Measurements from ENCODE around the gene CPSF6. TPM values are rescaled to one million over a fixed set of nuclear protein-coding genes. Genes with fewer than 3 reads are reported as not detected.
"Not testable (repeated sequence)": the region's sequence is repeated elsewhere in the genome, so short reads cannot be mapped to it uniquely, and the experiment has no call there.

Gene CPSF6
- 96.1 TPM for polyA plus RNA-seq (2013)

- H3K27me3 ChIP-seq (replicated peaks in 2 of 5; ENCODE audit: control insufficient read depth in 4 of 5, insufficient read depth in 5 of 5, low read length in 4 of 5): no peaks in the 10 kb centered on the region
- H3K36me3 ChIP-seq (ENCODE audit: control insufficient read depth in 4 of 4, insufficient read depth in 4 of 4, low read length in 3 of 4): peaks cover 0 to 4% (median 1%) of the 10 kb centered on the region in 4 experiments
- DNase-seq: peak; percentile 93 to 98 (median 97)
- ChIA-PET CTCF (no interaction called here), POLR2A (interaction anchor here (0.6 kb wide), 2 partner anchors 25 to 1486 kb away, joined by 3 to 5 read pairs; no protein-coding TSS in a partner anchor)
- whole genome bisulfite sequencing (ENCODE audit: insufficient coverage): 0% methylated on average over 58 of the region's 75 CpGs
- peaks cover 13 to 41% (median 30%) of the 10 kb centered on the region in 4 experiments for H3K4me1 ChIP-seq (ENCODE audit: control extremely low read depth in 1 of 4, control insufficient read depth in 4 of 4, insufficient read depth in 4 of 4, low read length in 3 of 4)
- peak within 1 kb of the TSS; percentile 61 to 98 (median 89) for H3K4me3 ChIP-seq (ENCODE audit: control insufficient read depth in 1 of 7, extremely low read depth in 1 of 7, insufficient read depth in 4 of 7, low read depth in 2 of 7, low read length in 6 of 7)
- H3K9me3 ChIP-seq (ENCODE audit: control extremely low read depth in 1 of 5, control insufficient read depth in 4 of 5, insufficient read depth in 2 of 5, low read depth in 1 of 5, low read length in 4 of 5): no peaks in the 10 kb centered on the region
- peak within 1 kb of the TSS; percentile 79 to 95 for H3K27ac ChIP-seq (ENCODE audit: insufficient read depth in 1 of 2, low read depth in 1 of 2, low read length in 2 of 2, poor library complexity in 1 of 2, severe bottlenecking in 2 of 2)
Observed at GRCh38 chr12:69239352-69239921, at the start of gene CPSF6. Gene CPSF6, plus strand, starts transcription at chr12:69239569. Its CDS starts 78 bp downstream, at chr12:69239647.

- peak in 2 of 3 donors; percentile 1 to 4 for DNase-seq
- H3K27me3 ChIP-seq (replicated peaks in 2 of 5; ENCODE audit: control insufficient read depth in 4 of 5, insufficient read depth in 5 of 5, low read length in 4 of 5): no peaks in the 10 kb centered on the region
- H3K4me1 ChIP-seq (ENCODE audit: control extremely low read depth in 1 of 4, control insufficient read depth in 4 of 4, insufficient read depth in 4 of 4, low read length in 3 of 4): no peaks in the 10 kb centered on the region
- no peak overlapping the region for H3K27ac ChIP-seq (ENCODE audit: insufficient read depth in 1 of 2, low read depth in 1 of 2, low read length in 2 of 2, poor library complexity in 1 of 2, severe bottlenecking in 2 of 2)
- ChIA-PET CTCF (no interaction called here), POLR2A (no interaction called here)
- peaks cover 4 to 46% (median 22%) of the 10 kb centered on the region in 5 experiments for H3K9me3 ChIP-seq (ENCODE audit: control extremely low read depth in 1 of 5, control insufficient read depth in 4 of 5, insufficient read depth in 2 of 5, low read depth in 1 of 5, low read length in 4 of 5)
- no CpG with 5 or more reads among the region's 4 CpGs for WGBS (ENCODE audit: insufficient coverage)
- no peak overlapping the region for H3K4me3 ChIP-seq (ENCODE audit: control insufficient read depth in 1 of 7, extremely low read depth in 1 of 7, insufficient read depth in 4 of 7, low read depth in 2 of 7, low read length in 6 of 7)
- no peaks in the 10 kb centered on the region for H3K36me3 ChIP-seq (ENCODE audit: control insufficient read depth in 4 of 4, insufficient read depth in 4 of 4, low read length in 3 of 4)
Observed at GRCh38 chr12:69196302-69197288, 42.8 kb upstream of the CPSF6 start.

GRCh38 chr12:69199976-69200375 is 39.4 kb upstream of the CPSF6 start:
- 100% methylated on average over 1 of the region's 1 CpG for WGBS (ENCODE audit: insufficient coverage)
- H3K27ac ChIP-seq (ENCODE audit: insufficient read depth in 1 of 2, low read depth in 1 of 2, low read length in 2 of 2, poor library complexity in 1 of 2, severe bottlenecking in 2 of 2); H3K4me1 ChIP-seq (ENCODE audit: control extremely low read depth in 1 of 4, control insufficient read depth in 4 of 4, insufficient read depth in 4 of 4, low read length in 3 of 4); H3K4me3 ChIP-seq (ENCODE audit: control insufficient read depth in 1 of 7, extremely low read depth in 1 of 7, insufficient read depth in 4 of 7, low read depth in 2 of 7, low read length in 6 of 7); POLR2A ChIA-PET; H3K36me3 ChIP-seq (ENCODE audit: control insufficient read depth in 4 of 4, insufficient read depth in 4 of 4, low read length in 3 of 4); H3K27me3 ChIP-seq (replicated peaks in 2 of 5; ENCODE audit: control insufficient read depth in 4 of 5, insufficient read depth in 5 of 5, low read length in 4 of 5); CTCF ChIA-PET: not testable (repeated sequence)
- peaks cover 4 to 37% (median 21%) of the 10 kb centered on the region in 5 experiments for H3K9me3 ChIP-seq (ENCODE audit: control extremely low read depth in 1 of 5, control insufficient read depth in 4 of 5, insufficient read depth in 2 of 5, low read depth in 1 of 5, low read length in 4 of 5)
- DNase-seq: peak; percentile 2 to 12 (median 4)

- ChIA-PET CTCF (no interaction called here), POLR2A (no interaction called here)
- no peaks in the 10 kb centered on the region for H3K27me3 ChIP-seq (replicated peaks in 2 of 5; ENCODE audit: control insufficient read depth in 4 of 5, insufficient read depth in 5 of 5, low read length in 4 of 5)
Observed at GRCh38 chr12:69204191-69204590, 35.2 kb upstream of the CPSF6 start.

GRCh38 chr12:69210661-69211060 is 28.7 kb upstream of the CPSF6 start:
- POLR2A ChIA-PET: no interaction called here
- CTCF ChIA-PET: interaction anchor here (1.6 kb wide), 1 partner anchor 34 kb away, joined by 3 read pairs; no protein-coding TSS in a partner anchor
- H3K27ac ChIP-seq (ENCODE audit: insufficient read depth in 1 of 2, low read depth in 1 of 2, low read length in 2 of 2, poor library complexity in 1 of 2, severe bottlenecking in 2 of 2): no peak overlapping the region
- no peak overlapping the region for H3K4me3 ChIP-seq (ENCODE audit: control insufficient read depth in 1 of 7, extremely low read depth in 1 of 7, insufficient read depth in 4 of 7, low read depth in 2 of 7, low read length in 6 of 7)
- 100% methylated on average over 2 of the region's 3 CpGs for WGBS (ENCODE audit: insufficient coverage)
- H3K9me3 ChIP-seq (ENCODE audit: control extremely low read depth in 1 of 5, control insufficient read depth in 4 of 5, insufficient read depth in 2 of 5, low read depth in 1 of 5, low read length in 4 of 5): peaks cover 0 to 4% (median 0%) of the 10 kb centered on the region in 5 experiments
- no peak for DNase-seq
- no peaks in the 10 kb centered on the region for H3K4me1 ChIP-seq (ENCODE audit: control extremely low read depth in 1 of 4, control insufficient read depth in 4 of 4, insufficient read depth in 4 of 4, low read length in 3 of 4)
- H3K27me3 ChIP-seq (replicated peaks in 2 of 5; ENCODE audit: control insufficient read depth in 4 of 5, insufficient read depth in 5 of 5, low read length in 4 of 5): no peaks in the 10 kb centered on the region
- H3K36me3 ChIP-seq (ENCODE audit: control insufficient read depth in 4 of 4, insufficient read depth in 4 of 4, low read length in 3 of 4): no peaks in the 10 kb centered on the region

More at GRCh38 chr12:69204191-69204590, 35.2 kb upstream of the CPSF6 start:
- H3K4me1 ChIP-seq (ENCODE audit: control extremely low read depth in 1 of 4, control insufficient read depth in 4 of 4, insufficient read depth in 4 of 4, low read length in 3 of 4): no peaks in the 10 kb centered on the region
- H3K36me3 ChIP-seq (ENCODE audit: control insufficient read depth in 4 of 4, insufficient read depth in 4 of 4, low read length in 3 of 4): no peaks in the 10 kb centered on the region
- H3K4me3 ChIP-seq (ENCODE audit: control insufficient read depth in 1 of 7, extremely low read depth in 1 of 7, insufficient read depth in 4 of 7, low read depth in 2 of 7, low read length in 6 of 7): no peak overlapping the region
- no peak overlapping the region for H3K27ac ChIP-seq (ENCODE audit: insufficient read depth in 1 of 2, low read depth in 1 of 2, low read length in 2 of 2, poor library complexity in 1 of 2, severe bottlenecking in 2 of 2)
- H3K9me3 ChIP-seq (ENCODE audit: control extremely low read depth in 1 of 5, control insufficient read depth in 4 of 5, insufficient read depth in 2 of 5, low read depth in 1 of 5, low read length in 4 of 5): peaks cover 0 to 24% (median 13%) of the 10 kb centered on the region in 5 experiments
- no peak for DNase-seq
- WGBS (ENCODE audit: insufficient coverage): 90% methylated on average over 4 of the region's 4 CpGs

- Histone ChIP-seq H3K4me3 (ENCODE audit: control insufficient read depth in 1 of 7, extremely low read depth in 1 of 7, insufficient read depth in 4 of 7, low read depth in 2 of 7, low read length in 6 of 7) (no peak overlapping the region), H3K4me1 (ENCODE audit: control extremely low read depth in 1 of 4, control insufficient read depth in 4 of 4, insufficient read depth in 4 of 4, low read length in 3 of 4) (no peaks in the 10 kb centered on the region), H3K36me3 (ENCODE audit: control insufficient read depth in 4 of 4, insufficient read depth in 4 of 4, low read length in 3 of 4) (no peaks in the 10 kb centered on the region), H3K9me3 (ENCODE audit: control extremely low read depth in 1 of 5, control insufficient read depth in 4 of 5, insufficient read depth in 2 of 5, low read depth in 1 of 5, low read length in 4 of 5) (peaks cover 0 to 4% (median 0%) of the 10 kb centered on the region in 5 experiments), H3K27me3 (replicated peaks in 2 of 5; ENCODE audit: control insufficient read depth in 4 of 5, insufficient read depth in 5 of 5, low read length in 4 of 5) (no peaks in the 10 kb centered on the region), H3K27ac (ENCODE audit: insufficient read depth in 1 of 2, low read depth in 1 of 2, low read length in 2 of 2, poor library complexity in 1 of 2, severe bottlenecking in 2 of 2) (no peak overlapping the region)
- CTCF ChIA-PET: no interaction called here
- no peak for DNase-seq
- POLR2A ChIA-PET: no interaction called here
- 95% methylated on average over 2 of the region's 3 CpGs for WGBS (ENCODE audit: insufficient coverage)
Observed at GRCh38 chr12:69211160-69211559, 28.2 kb upstream of the CPSF6 start.

- 100% methylated on average over 1 of the region's 1 CpG for WGBS (ENCODE audit: insufficient coverage)
- no peaks in the 10 kb centered on the region for H3K36me3 ChIP-seq (ENCODE audit: control insufficient read depth in 4 of 4, insufficient read depth in 4 of 4, low read length in 3 of 4)
- H3K9me3 ChIP-seq (ENCODE audit: control extremely low read depth in 1 of 5, control insufficient read depth in 4 of 5, insufficient read depth in 2 of 5, low read depth in 1 of 5, low read length in 4 of 5): no peaks in the 10 kb centered on the region
- H3K27ac ChIP-seq (ENCODE audit: insufficient read depth in 1 of 2, low read depth in 1 of 2, low read length in 2 of 2, poor library complexity in 1 of 2, severe bottlenecking in 2 of 2): no peak overlapping the region
- CTCF ChIA-PET: no interaction called here
- H3K27me3 ChIP-seq (replicated peaks in 2 of 5; ENCODE audit: control insufficient read depth in 4 of 5, insufficient read depth in 5 of 5, low read length in 4 of 5): no peaks in the 10 kb centered on the region
- H3K4me3 ChIP-seq (ENCODE audit: control insufficient read depth in 1 of 7, extremely low read depth in 1 of 7, insufficient read depth in 4 of 7, low read depth in 2 of 7, low read length in 6 of 7): no peak overlapping the region
- no peak for DNase-seq
- POLR2A ChIA-PET: interaction anchor here (0.6 kb wide), 1 partner anchor 25 kb away, joined by 3 read pairs; the partner anchor contains the start of gene CPSF6
- no peaks in the 10 kb centered on the region for H3K4me1 ChIP-seq (ENCODE audit: control extremely low read depth in 1 of 4, control insufficient read depth in 4 of 4, insufficient read depth in 4 of 4, low read length in 3 of 4)
Observed at GRCh38 chr12:69214169-69214568, 25.2 kb upstream of the CPSF6 start.
